IMR-90 (cell line): ENCODE measurements around the gene EIF2S1. TPM values are rescaled to one million over a fixed set of nuclear protein-coding genes. Genes with fewer than 3 reads are reported as not detected.

Experiments
- ATAC-seq: fragments of 200-7000 bp; cut with Tn5 transposase; 2 replicates; pipeline ENCODE4 v1.9.1; 2020; ENCODE audit warnings: low read depth, mild to moderate bottlenecking, moderate library complexity
- BruUV-seq: library from RNA; stranded (reverse); fragments of 400-500 nt; replicated peaks from 2 replicates; lab custom pipeline; 2021; lab: Mats Ljungman, UMichigan
- CTCF ChIA-PET: fragments of 300-600 bp; formaldehyde crosslinking; extraction: SDS; loops from one replicate; lab custom pipeline; 2021; ENCODE audit warnings: antibody characterized with exemption; lab: Yijun Ruan, JAX
- POLR2A ChIA-PET: fragments of 300-600 bp; sonication (Branson Sonifier 250); formaldehyde crosslinking; loops from one replicate; lab custom pipeline; 2022; ENCODE audit warnings: antibody characterized with exemption; ENCODE audit not compliant: unreplicated experiment; lab: Charles Lee
- DNase-seq: peaks from one replicate; pipeline ENCODE4 v3.0.0; 2013
- H2AFZ ChIP-seq: replicated peaks from 2 replicates; pipeline ENCODE3; 2013; ENCODE audit warnings: low read length, mild to moderate bottlenecking; ENCODE audit not compliant: poor library complexity
- H2AK5ac ChIP-seq: 2 replicates; pipeline ENCODE4 v1.6.1; 2013; ENCODE audit warnings: low read depth, low read length, inconsistent platforms
- H2AK9ac ChIP-seq: replicated peaks from 2 replicates; pipeline ENCODE3; 2013; ENCODE audit warnings: mild to moderate bottlenecking, low read depth, low read length, moderate library complexity; ENCODE audit not compliant: poor library complexity
- H2BK120ac ChIP-seq: 2 replicates; pipeline ENCODE4 v1.6.1; 2013; ENCODE audit warnings: low read depth, low read length, inconsistent platforms
- H2BK15ac ChIP-seq: 3 replicates; pipeline ENCODE4 v1.6.1; 2013; ENCODE audit warnings: low read depth, low read length, inconsistent platforms
- H2BK20ac ChIP-seq: 2 replicates; pipeline ENCODE4 v1.6.1; 2013; ENCODE audit warnings: low read depth, mild to moderate bottlenecking, inconsistent platforms, low read length, moderate library complexity
- H2BK5ac ChIP-seq: 2 replicates; pipeline ENCODE4 v1.6.1; 2013; ENCODE audit warnings: mild to moderate bottlenecking, low read depth, low read length, inconsistent platforms; ENCODE audit not compliant: poor library complexity, severe bottlenecking
- H3K14ac ChIP-seq: replicated peaks from 2 replicates; pipeline ENCODE4 v1.6.1; 2013; ENCODE audit warnings: low read depth, low read length, inconsistent platforms
- H3K18ac ChIP-seq: 2 replicates; pipeline ENCODE4 v1.6.1; 2013; ENCODE audit warnings: low read depth, low read length, control low read depth
- H3K23ac ChIP-seq: 2 replicates; pipeline ENCODE4 v1.6.1; 2013; ENCODE audit warnings: low read depth, low read length, inconsistent platforms
- H3K27ac ChIP-seq: 2 replicates; pipeline ENCODE4 v1.5.1; 2013; ENCODE audit warnings: mild to moderate bottlenecking, control low read depth, low read length; ENCODE audit not compliant: insufficient read depth
- H3K27me3 ChIP-seq: 2 replicates; pipeline ENCODE4 v1.6.1; 2013; ENCODE audit warnings: low read length; ENCODE audit not compliant: control insufficient read depth, insufficient read depth
- H3K36me3 ChIP-seq: 2 replicates; pipeline ENCODE4 v1.6.1; 2013; ENCODE audit warnings: low read length, mixed read lengths; ENCODE audit not compliant: control insufficient read depth, insufficient read depth
- H3K4ac ChIP-seq: 2 replicates; pipeline ENCODE4 v1.6.1; 2013; ENCODE audit warnings: low read depth, low read length, inconsistent platforms
- H3K4me1 ChIP-seq: 2 replicates; pipeline ENCODE4 v1.6.1; 2013; ENCODE audit warnings: low read length, mixed read lengths; ENCODE audit not compliant: control insufficient read depth, insufficient read depth
- H3K4me2 ChIP-seq: 2 replicates; pipeline ENCODE4 v1.6.1; 2013; ENCODE audit warnings: low read depth, mild to moderate bottlenecking, control low read depth, low read length, moderate library complexity
- H3K4me3 ChIP-seq: 2 replicates; pipeline ENCODE4 v1.5.1; 2013; ENCODE audit warnings: low read depth, mild to moderate bottlenecking, control low read depth, low read length, moderate library complexity; ENCODE audit not compliant: insufficient read depth
- H3K56ac ChIP-seq: 2 replicates; pipeline ENCODE4 v1.6.1; 2013; ENCODE audit warnings: low read length, inconsistent platforms; ENCODE audit not compliant: insufficient read depth; ENCODE audit errors: extremely low read depth
- H3K79me1 ChIP-seq, 2 experiments: 2 replicates each; pipeline ENCODE4 v1.6.1; 2013; ENCODE audit warnings: low read length in 2 of 2, inconsistent platforms in 1 of 2, low read depth in 1 of 2
- H3K9ac ChIP-seq: 2 replicates; pipeline ENCODE4 v1.6.1; 2013; ENCODE audit warnings: low read depth, low read length, control low read depth
- H3K9me1 ChIP-seq: 2 replicates; pipeline ENCODE4 v1.6.1; 2013; ENCODE audit warnings: low read length, inconsistent platforms; ENCODE audit not compliant: insufficient read depth
- H3K9me3 ChIP-seq: 2 replicates; pipeline ENCODE4 v1.6.1; 2013; ENCODE audit warnings: low read length; ENCODE audit not compliant: control insufficient read depth, insufficient read depth
- H4K20me1 ChIP-seq: 2 replicates; pipeline ENCODE4 v1.6.1; 2013; ENCODE audit warnings: low read length, inconsistent platforms; ENCODE audit not compliant: insufficient read depth
- H4K5ac ChIP-seq: 2 replicates; pipeline ENCODE4 v1.6.1; 2013; ENCODE audit warnings: mild to moderate bottlenecking, low read depth, low read length, control low read depth
- H4K8ac ChIP-seq, 2 experiments: 2 replicates each; pipeline ENCODE4 v1.6.1; 2013; ENCODE audit warnings: low read depth in 2 of 2, low read length in 2 of 2, control low read depth in 1 of 2, inconsistent platforms in 1 of 2
- H4K91ac ChIP-seq: 2 replicates; pipeline ENCODE4 v1.6.1; 2013; ENCODE audit warnings: low read depth, low read length, inconsistent platforms; ENCODE audit not compliant: insufficient read depth
- BHLHE40 ChIP-seq: fragments of 150-350 bp; IDR thresholded peaks from 2 replicates; pipeline ENCODE4 v1.6.1; 2016; ENCODE audit warnings: mild to moderate bottlenecking, low read depth, low read length
- SMC3 ChIP-seq: fragments of 150-350 bp; IDR thresholded peaks from 2 replicates; pipeline ENCODE4 v1.6.1; 2016; ENCODE audit warnings: low read depth, mild to moderate bottlenecking, antibody characterized with exemption, low read length, moderate library complexity
- WGBS, 2 experiments: methylation state at CpG; one replicate each; pipeline versions ENCODE4 v1.1.5 to v1.1.7; 2013; ENCODE audit warnings: missing lambda C conversion rate in 2 of 2; ENCODE audit not compliant: insufficient read length in 1 of 2; ENCODE audit errors: extremely low coverage in 2 of 2; 5-methylcytosine and 5-hydroxymethylcytosine counted together
- dilution Hi-C: fragments of 300-500 bp; cut with HindIII; formaldehyde crosslinking; loops from one replicate; pipeline ENCODE4 v1.14.3; 2018; ENCODE audit warnings: low sequenced_read_pairs; ENCODE audit not compliant: unreplicated experiment
- in situ Hi-C: fragments of 300-500 bp; cut with MboI; formaldehyde crosslinking; loops from 3 replicates; pipeline ENCODE4 v1.14.3; 2019; ENCODE audit warnings: low sequenced_read_pairs, inconsistent platforms, mixed read lengths
- intact Hi-C: fragments of 100-400 bp; cut with micrococcal nuclease; formaldehyde crosslinking; loops from 2 replicates; pipeline ENCODE4 v1.10.0; 2022
- polyA plus RNA-seq, 3 experiments: library from polyadenylated mRNA; depleted of rRNA; stranded (reverse); fragments of >200 nt; gene quantifications; 2 replicates each; pipeline ENCODE4 v1.2.3, GENCODE V29; 2012; ENCODE audit warnings: low replicate concordance in 1 of 3
- total RNA-seq: library from RNA; depleted of rRNA; stranded (reverse); fragments of >200 nt; gene quantifications from 2 replicates; pipeline ENCODE4 v1.2.3, GENCODE V29; 2012

EIF2S1 gene
- total and polyA plus RNA-seq, 2 of the 4 experiments (the other 2 are of a cell fraction): 57.9 to 125 TPM

DNA sequence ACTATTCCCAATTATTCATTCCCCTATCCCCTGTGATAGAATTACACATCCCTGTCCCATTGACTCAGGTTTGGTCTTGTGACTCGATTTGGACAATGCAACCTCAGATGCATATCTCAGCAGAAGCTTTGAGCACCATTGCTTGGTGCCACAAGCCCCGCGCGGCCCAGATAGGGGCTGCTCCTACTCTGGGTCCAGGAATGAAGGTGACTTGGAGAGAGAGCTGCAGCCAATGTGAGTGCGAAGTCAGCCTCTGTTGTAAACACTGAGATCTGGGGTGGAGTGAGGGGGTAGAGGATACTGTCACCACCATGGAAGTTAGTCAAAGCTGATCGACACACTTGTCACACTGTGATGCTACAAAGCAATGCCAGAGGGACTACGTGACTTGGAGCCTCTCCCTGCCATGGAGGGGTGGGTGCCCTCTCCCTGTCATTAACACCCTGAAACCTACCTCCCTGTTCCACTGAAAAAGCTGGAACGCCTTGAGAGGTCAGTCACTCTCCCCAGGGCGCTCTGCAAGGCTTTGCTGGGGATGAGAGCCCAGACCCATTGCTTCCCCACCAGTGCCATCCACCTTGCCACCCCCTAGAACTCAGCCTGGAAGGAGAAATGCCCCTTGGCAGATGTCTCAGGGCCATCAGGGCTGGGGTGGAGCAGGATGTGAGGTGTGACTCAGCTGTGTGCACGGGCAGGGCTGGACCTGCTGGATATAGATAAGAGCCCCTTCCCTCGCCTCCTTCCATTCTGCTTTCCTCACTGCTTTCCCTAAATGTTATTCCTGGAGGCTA lies 58.5 kb downstream of the EIF2S1 start:
- DNase-seq: peak; percentile 39
- Histone ChIP-seq H3K23ac (no peak overlapping the region), H2BK15ac (no peak overlapping the region), H3K14ac (no peak overlapping the region; the same call in 1 of the 2 replicates), H2BK20ac (peak overlapping the region; percentile 9; the same call in 1 of the 2 replicates), H2AK5ac (peak overlapping the region; percentile 40; the same call in 1 of the 2 replicates), H3K56ac (no peak overlapping the region), H3K9ac (no peak overlapping the region), H4K8ac (no peak overlapping the region), H3K18ac (no peak overlapping the region), H3K9me3 (no peaks in the 10 kb centered on the region), H3K4me3 (no peak overlapping the region), H3K4me1 (peaks cover 7% of the 10 kb centered on the region), H3K4ac (no peak overlapping the region), H2BK5ac (no peak overlapping the region), H3K36me3 (no peaks in the 10 kb centered on the region), H4K5ac (no peak overlapping the region), H4K91ac (no peak overlapping the region; the same call in 1 of the 2 replicates), H3K9me1 (peaks cover 12% of the 10 kb centered on the region; the same call in 1 of the 2 replicates), H2AK9ac (peak overlapping the region; percentile 10), H2AFZ (peak overlapping the region; percentile 84), H4K20me1 (no peaks in the 10 kb centered on the region; the same call in 1 of the 2 replicates), H2BK120ac (no peak overlapping the region), H3K27me3 (no peaks in the 10 kb centered on the region; the same call in 1 of the 2 replicates), H3K27ac (no peak overlapping the region; the same call in 1 of the 2 replicates), H3K79me1 (no peaks in the 10 kb centered on the region), H3K4me2 (no peak overlapping the region)
- TF ChIP-seq SMC3: no peak
- peak; percentile 78 for TF ChIP-seq BHLHE40
- WGBS, 2 experiments: no CpG with 5 or more reads among the region's 11 CpGs
- no TSS peak for BruUV-seq
- ChIA-PET CTCF (interaction anchor here (2.0 kb wide), 1 partner anchor 9 kb away, joined by 6 read pairs; no protein-coding TSS in a partner anchor), POLR2A (no interaction called here)
- intact Hi-C loops: no loop called here
- in situ Hi-C loops: no loop called here
- dilution Hi-C loops: no loop called here
- peak; percentile 27; the same call in 1 of the 2 replicates for ATAC-seq
